SK-MEL-5 (cell line): ENCODE measurements around the gene XCL1. TPM values are rescaled to one million over a fixed set of nuclear protein-coding genes. Genes with fewer than 3 reads are reported as not detected.
"Not testable (repeated sequence)": the region's sequence is repeated elsewhere in the genome, so short reads cannot be mapped to it uniquely, and the experiment has no call there.

ENCODE experiments used
- DNase-seq: peaks from one replicate; pipeline ENCODE4 v3.0.0-alpha.2; 2016; ENCODE audit warnings: low read depth, low spot score
- in situ Hi-C: cut with HindIII; loops from 2 replicates; pipeline ENCODE4 v1.10.0; 2016; ENCODE audit warnings: low sequenced_read_pairs, high pct_unique_total_duplicates, low pct_unique_long_range_greater_than_20kb
- total RNA-seq: library from RNA; depleted of rRNA; stranded (reverse); fragments of >200 nt; shearing (Covaris generic); gene quantifications from 2 replicates; pipeline ENCODE4 v1.2.3, GENCODE V29; 2014

The XCL1 gene
- total RNA-seq, 1 experiment from 2014 or later = not detected

DNA sequence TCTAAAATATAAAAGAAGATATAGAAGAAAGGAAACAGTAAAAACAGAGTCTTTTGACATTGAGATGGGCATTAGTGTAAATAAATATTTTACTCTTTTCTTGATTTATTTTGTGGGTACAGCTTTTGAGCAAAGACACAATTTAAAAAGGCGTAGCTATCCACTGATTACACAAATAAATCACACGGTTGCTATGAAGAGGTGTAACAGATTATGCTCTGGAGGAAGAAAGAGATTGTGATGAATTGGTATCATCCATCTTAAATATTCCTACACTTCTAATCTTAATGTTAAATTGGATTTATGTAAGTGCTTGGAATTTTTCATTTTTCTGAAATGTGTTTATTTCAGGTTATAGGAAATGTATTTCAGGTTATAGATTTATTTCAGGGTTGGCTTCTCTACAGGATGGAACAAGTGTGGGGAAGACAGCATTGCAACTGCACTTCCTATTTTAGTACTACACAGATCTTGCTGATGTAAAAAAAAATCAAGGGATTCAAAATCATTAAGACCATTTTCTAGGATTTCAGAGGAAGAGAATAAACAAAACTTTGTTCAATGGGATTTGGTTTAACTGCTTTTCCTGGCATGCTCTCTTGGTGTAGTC is 15.3 kb downstream of the XCL1 start:
- in situ Hi-C loops = no loop called here
- DNase-seq = no peak

DNA sequence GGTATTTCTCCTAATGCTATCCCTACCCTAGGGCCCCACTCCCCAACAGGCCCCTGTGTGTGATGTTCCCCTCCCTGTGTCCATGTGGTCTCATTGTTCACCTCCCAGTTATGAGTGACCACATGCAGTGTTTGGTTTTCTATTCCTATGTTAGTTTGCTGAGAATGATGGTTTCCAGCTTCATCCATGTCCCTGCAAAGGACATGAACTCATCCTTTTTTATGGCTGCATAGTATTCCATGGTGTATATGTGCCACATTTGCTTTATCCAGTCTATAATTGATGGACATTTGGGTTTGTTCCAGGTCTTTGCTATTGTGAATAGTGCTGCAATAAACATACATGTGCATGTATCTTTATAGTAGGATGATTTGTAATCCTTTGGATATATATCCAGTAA is 19.0 kb downstream of the XCL1 start:
- DNase-seq, in situ Hi-C loops: not testable (repeated sequence)

DNA sequence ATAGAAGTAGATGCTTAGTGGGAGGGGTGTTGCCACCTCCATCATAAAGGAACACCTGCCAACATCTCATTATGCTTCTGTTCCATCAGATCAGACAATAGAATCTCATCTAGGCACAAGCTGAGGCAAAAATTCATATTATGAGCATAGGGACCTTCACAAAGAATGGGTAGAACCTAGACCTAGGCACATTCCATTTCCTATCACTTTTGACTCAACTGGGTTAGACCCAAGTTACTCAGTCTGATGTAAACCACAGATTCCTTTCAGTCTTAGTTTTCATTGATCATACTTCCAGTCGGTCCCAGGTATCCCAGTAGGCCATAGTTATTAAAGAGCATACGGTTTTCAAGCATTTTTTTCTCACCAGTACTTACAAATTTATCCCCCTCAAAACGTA is 21.7 kb downstream of the XCL1 start:
- in situ Hi-C loops = no loop called here
- no peak for DNase-seq

DNA sequence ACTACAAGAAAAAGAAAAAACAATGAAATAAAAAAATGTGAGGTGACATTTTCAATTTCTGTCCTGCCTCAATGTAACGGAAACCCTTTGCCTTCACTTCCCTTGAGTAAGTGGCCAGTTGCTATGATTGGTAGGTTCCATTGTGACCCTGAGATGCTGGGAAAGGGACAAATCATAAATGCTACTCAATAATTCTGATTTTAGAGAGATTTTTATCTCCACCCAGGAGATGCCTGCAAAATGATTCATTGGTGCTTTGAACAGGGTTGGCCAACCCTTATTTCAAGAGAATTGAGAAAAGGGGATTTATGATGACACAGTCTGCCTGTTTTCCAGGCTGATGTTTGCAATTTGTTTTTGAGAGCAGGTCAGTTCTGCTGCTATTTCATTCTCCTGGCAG is 22.5 kb downstream of the XCL1 start:
- in situ Hi-C loops = no loop called here

GRCh38 chr1:168599641-168600040 is 23.2 kb downstream of the XCL1 start:
- in situ Hi-C loops = no loop called here
- DNase-seq = no peak

More for the DNA sequence above, 22.5 kb downstream of the XCL1 start:
- DNase-seq = no peak

DNA sequence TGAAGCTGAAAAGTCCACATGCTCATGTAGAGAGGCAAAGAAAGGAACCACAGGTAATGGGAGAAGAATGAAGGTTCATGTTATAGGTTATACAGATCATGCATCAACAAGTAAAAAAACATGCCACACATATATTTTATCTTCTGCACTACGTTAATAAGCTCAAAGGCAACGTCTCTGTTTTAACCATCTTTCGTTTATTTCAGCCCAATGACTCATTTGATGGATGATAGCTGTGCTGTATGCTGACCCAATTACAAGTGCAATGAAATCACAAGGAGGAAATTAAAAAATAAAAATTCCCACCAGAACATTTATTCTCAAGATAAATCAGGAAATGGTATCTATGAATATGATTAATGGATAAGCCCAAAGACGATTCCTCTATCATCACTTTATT is 24.6 kb downstream of the XCL1 start:
- no peak for DNase-seq
- in situ Hi-C loops = no loop called here

GRCh38 chr1:168603501-168604110 is 27.2 kb downstream of the XCL1 start:
- DNase-seq = peak; percentile 71
- in situ Hi-C loops = no loop called here

DNA sequence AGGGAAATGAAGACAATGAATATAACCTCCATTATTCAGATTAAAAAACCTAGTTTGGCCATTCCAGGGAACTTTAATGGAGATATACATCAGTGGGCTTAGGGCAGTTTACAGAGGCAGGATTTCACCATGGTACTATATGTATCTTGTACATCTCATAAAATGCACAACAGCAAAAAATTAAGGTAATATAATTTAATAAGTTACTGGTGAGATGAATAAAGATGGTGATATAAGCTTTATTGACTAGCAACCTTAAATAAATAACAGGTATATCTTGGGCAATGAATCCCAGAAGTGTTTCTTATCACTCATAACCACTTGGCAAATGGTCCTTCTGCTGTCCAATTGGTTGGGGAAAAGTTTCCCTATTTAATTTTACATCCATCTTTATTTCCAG is 29.0 kb downstream of the XCL1 start:
- DNase-seq = no peak
- in situ Hi-C loops = no loop called here

- in situ Hi-C loops = no loop called here
- DNase-seq = no peak
These were observed 29.7 kb downstream of the XCL1 start for GRCh38 chr1:168606096-168606495.

DNA sequence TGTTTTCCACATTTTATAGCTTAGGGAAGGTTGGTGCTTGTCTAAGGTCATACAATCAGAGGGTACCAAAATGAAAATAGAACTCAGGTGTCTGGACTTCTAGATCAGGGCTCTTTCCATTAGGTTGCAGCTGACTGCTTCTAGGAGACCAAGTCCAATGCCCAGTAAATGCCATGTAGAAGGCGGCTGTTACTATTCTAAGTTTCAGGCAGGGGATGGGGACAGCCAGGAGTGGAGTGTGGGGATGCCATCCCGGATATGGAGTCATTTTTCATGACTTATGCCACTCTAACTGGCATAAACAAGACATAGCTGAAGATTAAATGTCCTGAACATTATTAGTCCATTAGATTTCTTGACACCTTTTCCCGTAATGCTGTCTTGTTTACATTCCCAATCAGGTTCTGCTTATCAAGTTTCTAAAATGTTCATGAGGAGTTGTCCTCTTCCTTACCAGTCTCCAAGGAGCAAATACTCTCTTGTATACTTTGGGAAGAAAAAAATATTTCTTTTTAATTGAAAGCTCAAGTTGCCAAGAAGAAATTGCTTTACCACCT is 31.5 kb downstream of the XCL1 start:
- DNase-seq = no peak
- in situ Hi-C loops = no loop called here

DNA sequence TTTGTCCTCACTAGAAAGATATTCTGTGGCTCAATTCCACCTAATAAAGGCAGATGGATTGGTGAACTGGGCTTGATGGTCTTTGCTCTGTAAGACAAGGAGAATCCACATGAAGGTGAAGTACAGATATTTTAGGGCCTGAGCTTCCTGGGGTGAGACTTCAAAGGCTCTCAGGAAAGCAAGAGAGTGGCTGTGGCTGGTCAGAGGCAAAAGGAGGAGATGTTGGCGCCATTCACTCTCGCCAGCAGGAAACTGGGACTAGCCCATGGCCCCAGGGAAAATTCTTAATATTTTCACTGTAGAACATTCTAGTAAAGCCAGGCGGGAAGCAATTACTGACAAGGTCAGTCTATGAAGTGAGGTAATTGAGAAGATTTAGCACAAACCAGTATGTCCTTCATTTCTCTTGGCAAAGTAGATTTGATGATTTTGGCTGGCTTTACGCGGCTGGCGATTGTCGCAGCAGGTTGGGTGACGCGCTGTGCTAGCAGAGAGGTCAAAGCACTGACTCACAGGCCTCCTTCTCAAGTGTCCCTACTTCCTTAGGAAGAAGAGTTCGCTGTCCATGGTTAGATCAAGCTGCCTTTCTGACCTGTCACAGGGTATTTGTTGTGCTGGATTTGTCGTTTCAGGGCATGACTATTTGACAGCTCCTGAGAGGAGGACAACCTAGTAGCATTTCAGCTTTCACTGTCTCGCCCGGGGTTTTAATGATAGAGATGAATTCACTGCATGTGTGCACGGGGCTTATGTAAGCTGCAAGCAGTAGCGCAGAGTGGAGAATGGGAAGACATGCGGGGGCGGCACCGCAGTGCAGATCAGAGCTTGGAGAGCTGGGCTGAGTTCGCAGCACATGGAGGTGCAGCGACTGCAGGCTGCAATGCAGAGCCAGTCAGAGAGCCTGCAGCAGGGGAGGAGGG is 32.7 kb downstream of the XCL1 start:
- DNase-seq = no peak
- in situ Hi-C loops = no loop called here

GRCh38 chr1:168609741-168610510 is 33.5 kb downstream of the XCL1 start:
- in situ Hi-C loops = no loop called here

DNA sequence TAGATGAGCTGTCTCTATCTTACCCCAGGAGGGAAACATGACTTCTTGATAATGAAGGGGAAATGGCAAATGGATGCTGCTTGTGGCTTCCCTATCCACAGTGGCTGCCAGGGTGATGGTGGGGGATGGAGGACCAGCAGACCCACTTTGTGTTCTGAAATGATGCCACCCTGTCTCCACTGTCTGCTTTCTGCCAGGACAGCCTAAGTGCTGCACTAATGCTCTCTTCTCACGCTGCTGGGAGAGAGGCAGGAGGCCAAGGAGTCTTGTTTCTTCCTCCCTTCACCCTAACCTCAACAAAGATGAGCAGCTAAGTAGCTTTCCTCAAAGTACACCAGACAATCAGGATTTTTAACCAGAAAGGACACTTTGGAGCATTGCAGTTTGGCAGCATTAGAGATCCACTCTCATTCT is 36.6 kb downstream of the XCL1 start:
- in situ Hi-C loops = no loop called here
- DNase-seq = no peak

More at GRCh38 chr1:168609741-168610510, 33.5 kb downstream of the XCL1 start:
- no peak for DNase-seq

DNA sequence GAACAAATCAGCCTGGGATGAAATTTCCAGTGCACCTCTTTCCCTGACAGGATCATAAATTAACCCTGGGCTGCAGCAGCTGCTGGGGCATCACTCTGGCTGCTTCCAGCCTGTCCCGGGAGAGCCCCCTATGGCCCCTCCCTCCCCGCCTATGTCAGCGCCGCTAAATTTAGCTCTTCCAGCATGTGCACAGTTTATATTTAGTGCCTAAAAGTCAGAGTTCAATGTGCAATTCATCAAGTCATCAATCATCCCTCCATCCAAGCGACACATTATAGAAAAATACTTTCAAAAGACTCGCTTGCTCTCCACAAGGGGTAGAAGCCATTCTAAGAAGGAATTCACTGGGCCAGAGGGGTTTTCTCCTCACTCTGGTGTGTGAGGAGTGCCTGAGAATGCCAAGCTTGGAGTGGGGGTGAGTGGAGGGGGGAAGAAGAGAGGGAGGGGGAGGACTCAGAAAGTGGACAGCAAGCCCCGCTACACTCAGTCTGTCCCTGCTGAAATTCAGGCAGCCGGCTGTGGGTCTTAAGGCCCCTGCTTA is 37.4 kb downstream of the XCL1 start:
- in situ Hi-C loops = no loop called here
- no peak for DNase-seq

- in situ Hi-C loops = no loop called here
- DNase-seq = no peak
These were observed 37.8 kb downstream of the XCL1 start for GRCh38 chr1:168614235-168614634.

- DNase-seq = no peak
- in situ Hi-C loops = no loop called here
These were observed 39.6 kb downstream of the XCL1 start for GRCh38 chr1:168615965-168616364.

DNA sequence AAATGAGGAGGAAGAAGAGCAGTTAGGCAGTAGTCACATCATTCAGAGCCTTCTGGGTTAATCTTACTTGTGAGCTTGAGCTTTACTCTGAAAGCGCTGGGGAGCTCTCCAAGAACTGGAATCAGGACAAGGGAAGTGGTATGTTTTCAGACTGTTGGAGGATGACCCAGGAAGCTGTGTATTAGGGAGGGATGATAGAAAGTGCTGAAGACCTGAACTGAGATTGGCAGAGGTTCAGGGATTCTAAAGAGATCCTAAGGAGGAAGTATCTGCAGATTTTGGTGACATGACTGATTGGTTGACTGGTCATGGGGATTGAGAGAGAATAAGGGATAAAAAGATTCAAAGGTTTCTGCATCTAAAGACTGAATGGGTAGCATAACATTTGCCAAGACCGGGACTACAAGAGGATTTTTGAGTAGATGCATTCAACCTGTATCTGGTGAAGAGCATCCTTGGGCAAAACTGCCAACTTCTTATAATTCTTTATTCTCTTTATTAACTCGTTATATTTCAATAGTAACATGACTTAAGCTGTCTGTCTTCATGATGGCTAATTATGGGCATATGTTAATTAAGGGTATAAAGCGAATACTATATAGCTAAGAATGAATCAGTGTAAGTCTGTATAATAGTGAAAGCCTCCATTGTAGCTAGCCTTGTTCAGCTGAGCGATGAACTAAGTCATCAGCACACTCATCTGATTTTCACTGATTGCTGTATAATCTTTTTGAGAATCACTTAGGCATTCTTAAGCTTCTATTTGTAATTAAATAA is 41.8 kb downstream of the XCL1 start:
- peak; percentile 21 for DNase-seq
- in situ Hi-C loops = no loop called here
